Epithelial cell of prostate (primary cell): ENCODE measurements around the gene SLC35A5.
A peak's percentile ranks its signal among the peaks of the same experiment; 100 is the strongest.
"Not testable (repeated sequence)": the region's sequence is repeated elsewhere in the genome, so short reads cannot be mapped to it uniquely, and the experiment has no call there.

Experiments
- DNase-seq: peaks from one replicate; pipeline ENCODE4 v3.0.0-alpha.2; 2011; ENCODE audit warnings: low read depth, low spot score
- H3K27ac ChIP-seq: fragments of 450-650 bp; 2 replicates; pipeline ENCODE4 v1.5.1; 2017; ENCODE audit warnings: mild to moderate bottlenecking

Gene SLC35A5, protein sequence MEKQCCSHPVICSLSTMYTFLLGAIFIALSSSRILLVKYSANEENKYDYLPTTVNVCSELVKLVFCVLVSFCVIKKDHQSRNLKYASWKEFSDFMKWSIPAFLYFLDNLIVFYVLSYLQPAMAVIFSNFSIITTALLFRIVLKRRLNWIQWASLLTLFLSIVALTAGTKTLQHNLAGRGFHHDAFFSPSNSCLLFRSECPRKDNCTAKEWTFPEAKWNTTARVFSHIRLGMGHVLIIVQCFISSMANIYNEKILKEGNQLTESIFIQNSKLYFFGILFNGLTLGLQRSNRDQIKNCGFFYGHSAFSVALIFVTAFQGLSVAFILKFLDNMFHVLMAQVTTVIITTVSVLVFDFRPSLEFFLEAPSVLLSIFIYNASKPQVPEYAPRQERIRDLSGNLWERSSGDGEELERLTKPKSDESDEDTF

DNA sequence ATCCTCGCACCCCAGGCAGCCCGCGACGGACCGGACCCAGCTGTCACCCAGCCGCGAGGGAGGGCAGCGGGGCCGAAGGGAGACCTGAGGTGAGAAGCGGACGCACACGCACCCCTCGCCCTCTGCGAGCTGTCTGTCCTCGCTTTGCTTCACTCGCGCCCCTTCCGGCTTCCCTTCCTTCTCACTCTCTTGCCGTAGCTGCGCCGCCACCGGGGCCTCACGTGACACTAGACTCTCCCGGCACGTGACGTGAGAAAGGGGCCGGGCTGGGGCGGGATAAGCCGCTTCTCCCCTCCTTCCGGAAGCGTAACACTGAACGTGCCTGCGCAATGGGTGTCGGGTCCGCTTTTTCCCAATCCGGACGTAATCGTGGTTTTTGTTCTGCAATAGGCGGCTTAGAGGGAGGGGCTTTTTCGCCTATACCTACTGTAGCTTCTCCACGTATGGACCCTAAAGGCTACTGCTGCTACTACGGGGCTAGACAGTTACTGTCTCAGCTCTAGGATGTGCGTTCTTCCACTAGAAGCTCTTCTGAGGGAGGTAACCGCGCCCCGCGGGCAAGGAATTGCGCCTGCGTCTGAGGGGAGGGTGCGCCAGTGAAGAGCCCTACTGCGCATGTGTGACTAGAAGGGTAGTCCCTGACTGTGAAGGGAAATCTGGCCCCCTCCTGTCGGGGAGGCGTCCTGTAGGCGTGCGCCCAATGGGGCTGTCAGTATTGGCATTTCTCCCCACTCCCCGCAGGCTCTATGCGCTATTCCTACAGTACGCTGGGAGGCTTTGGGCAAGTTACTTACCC, at the start of gene SLC35A5, which contains the start of gene ATG3:
SLC35A5 (plus strand) TSS at position 312 of the 796 bp plus-strand sequence. CDS start 1,359 bp downstream, outside the sequence.
ATG3 (minus strand) TSS at position 229 of the 796 bp plus-strand sequence. CDS start 434 bp downstream, outside the sequence.
- DNase-seq: peak; percentile 91
- peak within 1 kb of the TSS; percentile 91 for H3K27ac ChIP-seq

DNA sequence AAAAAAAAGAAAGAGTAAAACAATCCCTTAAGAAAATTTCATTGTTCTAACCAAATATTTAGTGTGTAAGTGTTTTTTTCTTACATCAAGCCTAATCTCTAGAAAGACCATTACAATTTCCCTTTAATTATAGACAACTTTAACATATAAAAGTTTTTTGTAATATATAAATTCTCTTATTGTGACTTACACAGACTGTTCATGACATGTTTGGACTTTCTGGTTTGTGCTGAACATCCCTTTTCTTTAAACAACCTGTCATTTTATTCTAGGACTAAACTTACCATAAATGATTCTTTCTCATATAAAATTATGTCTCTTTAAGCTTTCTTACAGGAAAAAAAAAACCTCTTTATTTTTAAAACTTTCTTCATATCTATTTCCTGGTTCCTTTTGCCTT, 49.5 kb upstream of the SLC35A5 start:
- no peak overlapping the region for H3K27ac ChIP-seq
- DNase-seq: no peak

DNA sequence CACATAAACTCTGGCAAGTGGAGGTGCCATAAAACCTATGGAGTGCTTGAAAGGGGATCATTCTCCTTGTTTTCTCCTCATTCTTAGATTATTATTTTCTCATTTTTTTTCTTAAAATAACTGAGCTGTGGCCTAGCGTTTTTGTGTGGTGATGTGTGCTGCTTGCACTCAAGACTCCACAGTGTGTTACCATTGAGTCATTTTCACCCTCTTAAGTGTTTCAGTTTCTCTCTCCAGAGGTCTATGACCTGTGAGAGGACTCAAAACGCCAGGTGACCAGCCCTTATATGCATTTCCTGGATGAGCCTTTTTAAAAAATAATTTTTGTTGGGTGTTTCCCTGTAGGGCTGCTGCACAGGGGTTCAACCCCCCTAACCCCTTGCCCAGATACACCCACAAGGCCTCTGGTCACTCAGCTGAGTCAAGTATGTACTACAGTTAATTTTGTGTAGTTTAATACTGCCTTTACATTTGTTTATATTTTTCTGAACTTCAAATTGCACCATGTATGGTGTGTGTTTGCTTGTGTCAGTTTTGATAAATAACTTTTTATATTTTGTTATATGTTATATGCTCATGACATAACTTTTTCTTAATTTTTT, 47.2 kb upstream of the SLC35A5 start:
- no peak overlapping the region for H3K27ac ChIP-seq
- no peak for DNase-seq

DNA sequence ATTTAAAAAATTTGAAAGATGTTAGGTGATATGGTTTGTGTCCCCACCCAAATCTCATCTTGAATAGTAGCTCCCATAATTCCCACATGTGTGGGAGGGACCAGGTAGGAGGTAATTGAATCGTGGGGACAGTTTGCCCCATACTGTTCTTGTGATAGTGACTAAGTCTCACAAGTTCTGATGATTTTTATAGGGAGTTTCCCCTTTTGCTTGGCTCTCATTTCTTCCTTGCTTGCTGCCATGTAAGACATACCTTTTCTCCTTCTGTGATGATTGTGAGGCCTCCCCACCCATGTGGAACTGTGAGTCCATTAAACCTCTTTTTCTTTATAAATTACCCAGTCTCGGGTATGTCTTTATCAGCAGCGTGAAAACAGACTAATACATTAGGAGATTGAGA, 42.9 kb upstream of the SLC35A5 start:
- H3K27ac ChIP-seq, DNase-seq: not testable (repeated sequence)

DNA sequence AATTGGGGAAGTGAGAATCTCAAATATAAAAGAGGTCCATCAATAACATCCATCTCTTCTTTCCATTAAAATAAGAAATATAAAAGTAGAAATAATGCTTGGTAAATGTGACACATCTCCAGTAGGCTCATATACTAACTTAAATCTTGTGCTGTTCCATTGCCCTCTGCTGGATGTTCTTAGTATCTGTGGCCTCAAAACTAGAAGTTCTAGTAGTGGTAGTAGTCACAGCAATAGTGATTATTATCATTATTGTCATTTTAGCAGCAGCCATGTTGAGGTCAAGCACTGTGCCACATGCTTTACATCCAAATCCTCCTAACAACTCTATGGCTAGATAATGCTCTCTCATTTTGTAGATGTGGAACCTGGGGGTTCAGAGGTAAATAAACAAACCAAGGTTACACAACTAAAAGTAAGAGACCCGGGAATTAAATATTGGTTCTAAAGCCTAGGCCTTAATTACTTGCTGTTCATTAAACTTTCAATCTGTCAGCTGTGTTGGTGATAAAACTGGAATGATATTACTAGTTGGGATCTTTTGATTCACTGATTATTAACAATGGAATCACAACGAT, 42.3 kb upstream of the SLC35A5 start:
- peak; percentile 12 for DNase-seq
- no peak overlapping the region for H3K27ac ChIP-seq

DNA sequence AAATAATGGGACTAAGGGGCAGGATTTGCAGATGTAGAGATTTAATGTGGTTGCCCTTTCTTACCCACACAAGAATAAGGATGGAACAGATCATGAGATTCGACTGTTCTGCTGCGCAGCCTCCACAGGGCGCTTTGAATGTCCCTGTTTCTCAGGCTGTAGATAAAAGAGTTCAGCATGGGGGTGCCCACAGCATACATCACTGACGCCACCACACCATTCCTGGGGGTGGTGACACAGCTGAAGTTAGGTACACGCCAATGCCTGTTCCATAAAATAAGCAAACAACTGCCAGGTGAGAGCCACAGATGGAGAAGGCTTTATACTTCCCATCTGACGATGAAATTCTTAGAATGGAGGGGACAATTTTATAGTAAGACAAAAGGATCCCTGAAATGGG, 37.7 kb upstream of the SLC35A5 start:
- DNase-seq, H3K27ac ChIP-seq: not testable (repeated sequence)

DNA sequence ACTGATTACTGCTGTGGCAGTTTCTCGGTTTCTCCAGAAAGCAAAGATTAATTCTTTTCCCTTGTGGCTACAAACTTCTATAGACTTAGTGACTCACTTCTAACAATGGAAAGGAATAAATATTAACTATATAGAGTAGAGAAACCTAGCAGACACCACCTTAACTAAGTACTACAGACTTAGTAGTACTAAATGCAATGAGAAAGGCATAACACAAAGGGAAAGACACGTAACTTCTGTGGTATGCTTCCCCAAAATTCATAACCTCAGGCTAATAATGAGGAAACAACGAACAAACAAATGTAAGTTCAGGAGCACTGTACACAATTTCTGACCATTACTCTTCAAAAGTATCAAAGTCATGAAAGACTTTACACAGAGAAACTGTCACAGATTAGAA, 31.3 kb upstream of the SLC35A5 start:
- DNase-seq: no peak
- H3K27ac ChIP-seq: no peak overlapping the region

DNA sequence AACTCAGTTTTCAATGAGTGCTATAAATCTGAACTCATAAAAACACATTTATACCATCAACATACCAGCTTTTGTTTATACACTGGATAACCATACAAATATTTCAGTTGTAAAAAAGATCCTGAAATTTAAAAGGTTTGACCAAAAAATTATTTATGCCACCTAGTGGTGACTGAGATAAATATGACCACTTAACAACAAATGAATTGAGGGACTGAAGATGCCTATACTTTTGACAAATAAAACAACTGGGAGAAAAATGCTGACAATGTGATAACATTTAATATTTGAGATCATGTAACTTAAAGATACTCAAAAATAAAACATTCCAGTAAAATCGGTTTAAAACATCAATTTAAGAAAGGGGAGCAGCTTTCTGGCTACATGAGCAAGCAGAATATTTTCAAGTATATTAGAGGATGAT, 30.5 kb upstream of the SLC35A5 start:
- DNase-seq: no peak
- H3K27ac ChIP-seq: no peak overlapping the region

DNA sequence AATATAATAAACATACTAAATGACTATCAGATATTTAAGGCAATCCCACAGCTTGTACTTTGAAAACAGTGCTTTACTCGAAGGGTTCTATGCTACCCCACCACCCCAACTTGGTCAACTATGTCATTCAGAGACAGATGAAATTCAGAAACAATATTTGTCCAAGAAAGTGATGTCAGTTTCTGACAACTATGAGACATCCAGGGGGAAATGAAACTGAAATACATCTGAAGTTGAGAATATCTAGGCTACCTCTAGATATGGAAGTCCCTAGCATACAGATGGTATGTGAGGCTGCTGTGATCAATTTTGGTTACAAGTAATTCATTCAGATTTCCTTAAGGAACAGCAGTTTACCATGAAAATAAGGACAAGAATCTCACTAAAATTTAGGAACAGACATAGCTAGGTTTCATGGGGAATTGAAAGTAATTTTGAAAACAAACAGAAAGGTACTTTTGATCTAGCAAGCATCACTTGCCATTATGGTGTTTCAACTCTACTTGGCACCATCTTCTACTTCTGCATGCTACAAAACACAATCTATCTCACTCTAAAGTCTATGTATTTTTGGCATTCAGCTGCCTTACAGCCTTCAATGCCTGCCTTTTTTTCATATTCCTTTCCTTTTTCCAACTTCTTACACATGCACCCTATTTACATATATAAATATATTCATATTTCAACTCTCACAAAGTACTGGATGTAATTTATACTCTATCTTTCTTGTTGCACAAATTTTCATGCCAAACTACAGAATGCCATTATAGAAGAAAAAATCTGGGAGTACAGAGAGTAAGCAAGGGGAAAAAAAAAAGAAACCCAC, 21.8 kb upstream of the SLC35A5 start:
- no peak overlapping the region for H3K27ac ChIP-seq
- no peak for DNase-seq

DNA sequence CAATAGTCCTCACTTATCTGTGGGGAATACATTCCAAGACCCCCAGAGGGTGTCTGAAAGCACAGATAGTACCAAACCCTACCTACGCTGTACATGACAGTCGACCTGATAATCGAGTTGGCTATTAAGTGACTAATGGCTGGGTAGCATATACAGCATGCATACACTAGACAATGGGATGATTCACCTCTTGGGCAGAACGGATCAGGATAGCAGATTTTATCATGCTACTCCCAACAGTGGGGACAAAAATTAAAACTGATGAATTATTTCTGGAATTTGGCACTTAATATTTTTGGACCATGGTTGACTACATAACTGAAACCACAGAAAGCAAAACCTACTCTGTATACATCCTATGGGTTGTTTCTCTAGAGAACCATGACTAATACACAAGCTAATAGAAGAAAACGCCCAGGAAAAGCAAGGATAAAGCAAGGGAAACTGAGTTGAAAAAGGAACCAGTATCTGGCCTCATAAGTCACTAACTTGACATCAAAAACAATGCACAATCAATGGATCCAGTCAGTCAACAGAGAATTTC, 15.6 kb upstream of the SLC35A5 start:
- peak overlapping the region; percentile 19 for H3K27ac ChIP-seq
- peak; percentile 34 for DNase-seq

DNA sequence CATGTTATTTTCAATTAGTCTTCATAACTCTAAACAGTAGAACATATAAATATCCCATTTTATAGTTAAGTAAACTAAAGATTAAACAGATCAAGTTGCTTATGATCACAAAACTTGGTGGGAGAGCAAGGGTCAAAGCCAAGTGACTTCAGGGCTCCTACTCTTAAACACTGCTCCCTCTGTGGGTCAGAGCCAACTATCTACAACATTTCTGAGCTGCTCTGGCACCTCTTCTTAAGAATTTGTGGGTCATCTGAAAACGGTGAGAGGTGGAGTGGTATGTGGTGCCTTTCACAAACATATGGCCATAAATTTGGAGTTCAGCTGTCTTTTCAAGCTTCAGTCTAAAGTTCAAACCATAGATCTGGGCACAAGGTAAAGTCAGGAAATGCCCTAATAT, 11.0 kb upstream of the SLC35A5 start:
- DNase-seq: no peak

DNA sequence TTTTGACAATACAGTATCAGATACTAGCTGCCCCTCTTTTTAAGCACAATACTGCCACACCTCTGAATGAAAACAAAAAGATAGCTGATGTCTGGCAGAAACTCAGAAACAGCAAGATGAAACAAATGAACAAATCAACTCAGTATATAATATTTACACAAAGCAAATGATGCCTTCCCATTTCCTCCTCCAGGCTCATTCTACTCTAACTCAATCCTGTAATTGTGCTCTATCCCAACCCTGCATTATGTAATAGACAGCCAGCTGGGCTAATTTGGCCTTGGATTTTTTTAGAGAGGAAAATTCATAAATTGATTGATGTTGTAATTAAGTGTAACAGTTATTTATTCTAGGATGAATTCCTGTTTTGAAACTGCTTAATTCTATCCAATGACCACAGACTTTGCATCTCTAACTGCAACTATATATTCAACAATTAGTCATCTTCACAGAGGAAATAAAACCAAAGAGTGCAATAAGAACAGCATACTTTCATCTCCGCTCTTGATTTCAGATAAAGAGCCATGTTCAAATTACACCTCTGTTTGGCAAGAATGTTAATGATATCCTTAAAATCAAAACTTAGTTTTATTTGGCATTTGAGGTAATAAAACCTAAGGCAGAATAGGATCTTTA, 6.2 kb upstream of the SLC35A5 start:
- DNase-seq: no peak
- H3K27ac ChIP-seq: peak overlapping the region; percentile 20

More for the DNA sequence above, 11.0 kb upstream of the SLC35A5 start:
- no peak overlapping the region for H3K27ac ChIP-seq

DNA sequence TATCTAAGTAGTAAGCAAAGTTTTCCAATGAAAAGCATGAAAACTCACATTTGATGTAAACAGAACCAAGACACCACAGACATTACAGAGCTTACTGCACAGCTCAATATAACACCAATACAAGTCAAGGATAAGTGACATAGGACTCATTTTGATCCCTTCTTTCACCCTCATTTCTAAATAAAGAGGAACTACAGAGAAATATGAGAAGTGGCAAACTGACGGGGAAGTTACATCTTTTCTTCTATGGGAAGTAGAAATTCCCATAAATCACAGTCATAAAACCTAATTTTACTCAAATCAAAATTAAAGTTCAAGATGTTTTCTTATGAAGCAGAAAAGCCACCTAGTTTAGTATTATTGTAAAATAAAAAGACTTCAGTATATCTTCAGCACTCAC, 3.9 kb upstream of the SLC35A5 start:
- H3K27ac ChIP-seq: no peak overlapping the region
- DNase-seq: no peak

DNA sequence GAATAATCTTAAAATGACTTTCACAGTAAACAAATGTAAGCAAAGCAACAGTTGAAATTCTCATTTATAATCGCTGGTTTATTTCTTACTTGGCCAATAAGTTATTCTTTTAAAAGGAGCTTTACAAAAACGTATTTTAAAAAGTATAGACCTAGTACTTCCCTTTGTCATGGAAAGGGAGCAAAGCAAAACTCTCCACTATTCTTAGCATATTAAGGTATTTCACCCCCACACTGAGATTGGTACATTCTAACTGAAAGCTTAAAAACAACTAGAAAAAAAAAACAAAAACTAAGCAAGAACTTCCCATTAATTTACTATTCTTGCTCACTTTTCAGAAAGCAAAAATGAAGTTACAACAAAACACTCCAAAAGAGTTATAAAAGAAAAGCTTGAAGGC, 1.5 kb upstream of the SLC35A5 start:
- no peak for DNase-seq
- H3K27ac ChIP-seq: peak overlapping the region; percentile 91

DNA sequence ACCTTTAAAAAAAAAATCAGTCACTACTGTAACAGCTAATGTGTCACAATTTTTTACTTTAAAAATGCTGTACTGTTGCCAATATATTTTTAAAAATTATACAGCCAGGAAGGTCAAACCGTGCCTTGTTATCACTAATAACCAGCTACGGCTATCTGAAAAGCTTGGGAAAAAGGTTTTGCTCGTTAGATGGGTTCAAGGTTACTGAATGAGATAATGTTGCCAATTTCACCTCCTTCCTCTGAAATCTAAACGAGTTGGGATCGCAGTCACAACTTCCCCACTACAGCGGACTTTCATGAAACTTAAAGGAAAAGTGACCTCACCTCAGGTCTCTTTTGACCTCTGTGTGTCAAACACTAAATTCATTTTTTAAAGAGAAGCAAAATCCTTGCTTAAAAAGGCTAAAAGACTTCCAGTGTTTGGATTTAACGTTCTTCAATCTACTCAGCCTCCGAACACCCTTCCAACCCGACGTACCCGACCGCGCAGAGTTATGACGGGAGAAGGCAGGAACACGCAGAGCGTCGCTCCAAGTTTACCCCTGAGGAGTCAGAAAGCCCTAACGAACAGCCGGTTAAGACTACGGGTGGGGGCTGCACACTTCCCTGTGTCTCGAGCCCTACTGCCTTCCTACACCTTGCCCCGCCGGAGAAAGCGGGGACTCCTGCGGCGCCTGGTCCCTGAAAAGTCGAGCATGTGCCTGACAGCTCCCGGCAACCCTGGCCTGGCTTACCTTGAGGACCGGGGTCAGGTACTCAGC, 943 bp upstream of the SLC35A5 start:
- peak overlapping the region; percentile 91 for H3K27ac ChIP-seq
- DNase-seq: peak; percentile 49

DNA sequence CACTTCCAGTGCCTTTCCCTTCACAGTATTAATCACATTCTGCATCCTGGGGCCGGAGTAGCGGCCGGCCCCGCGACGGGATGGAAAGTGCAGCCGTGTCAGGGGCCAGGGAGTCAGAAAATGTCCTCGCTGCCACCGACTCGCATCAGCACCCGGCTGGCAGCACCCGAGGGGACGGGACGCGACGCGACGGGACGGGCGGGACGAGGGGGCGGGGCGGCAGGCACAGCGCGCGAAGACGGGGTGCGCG, 436 bp upstream of the SLC35A5 start:
- H3K27ac ChIP-seq: peak overlapping the region; percentile 91
- no peak for DNase-seq

DNA sequence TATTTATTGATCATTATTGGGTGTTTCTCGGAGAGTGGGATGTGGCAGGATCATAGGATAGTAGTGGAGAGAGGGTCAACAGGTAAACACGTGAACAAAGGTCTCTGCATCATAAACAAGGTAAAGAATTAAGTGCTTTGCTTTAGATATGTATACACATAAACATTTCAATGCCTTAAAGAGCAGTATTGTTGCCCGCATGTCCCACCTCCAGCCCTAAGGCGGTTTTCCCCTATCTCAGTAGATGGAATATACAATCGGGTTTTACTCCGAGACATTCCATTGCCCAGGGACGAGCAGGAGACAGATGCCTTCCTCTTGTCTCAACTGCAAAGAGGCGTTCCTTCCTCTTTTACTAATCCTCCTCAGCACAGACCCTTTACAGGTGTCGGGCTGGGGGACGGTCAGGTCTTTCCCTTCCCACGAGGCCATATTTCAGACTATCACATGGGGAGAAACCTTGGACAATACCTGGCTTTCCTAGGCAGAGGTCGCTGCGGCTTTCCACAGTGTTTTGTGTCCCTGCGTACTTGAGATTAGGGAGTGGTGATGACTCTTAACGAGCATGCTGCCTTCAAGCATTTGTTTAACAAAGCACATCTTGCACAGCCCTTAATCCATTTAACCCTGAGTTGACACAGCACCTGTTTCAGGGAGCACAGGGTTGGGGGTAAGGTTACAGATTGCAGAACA, 2.5 kb downstream of the SLC35A5 start:
- H3K27ac ChIP-seq, DNase-seq: not testable (repeated sequence)

DNA sequence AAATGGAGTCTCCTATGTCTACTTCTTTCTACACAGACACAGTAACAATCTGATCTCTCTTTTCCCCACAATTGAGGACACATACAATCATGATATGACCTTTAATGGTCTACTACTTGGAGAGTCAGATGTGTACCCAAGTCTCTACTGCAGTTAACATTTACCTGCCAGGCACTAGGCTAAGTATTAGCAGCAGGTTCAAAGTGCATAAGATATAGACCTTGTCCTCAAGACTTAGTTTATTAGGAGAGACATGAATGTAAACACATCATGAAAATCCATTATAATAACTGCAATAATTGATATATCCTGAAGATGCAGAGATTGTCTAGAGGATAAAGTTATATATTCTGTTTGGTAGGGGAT, 3.1 kb downstream of the SLC35A5 start:
- no peak for DNase-seq
- no peak overlapping the region for H3K27ac ChIP-seq
